ENCODE measurements around the gene C1orf56. TPM values are rescaled to one million over a fixed set of nuclear protein-coding genes. Genes with fewer than 3 reads are reported as not detected.

C1orf56 gene
- total and polyA plus RNA-seq, 4 donors = 1.5 to 11.2 (median 3.3) TPM

GRCh38 chr1:151060657-151061421 lies 13.3 kb downstream of the C1orf56 start:
- H3K9ac ChIP-seq (ENCODE audit: low read depth in 1 of 2, low read length in 2 of 2) = no peak overlapping the region
- peak overlapping the region; percentile 14 to 94 for H3K27ac ChIP-seq (ENCODE audit: low read depth in 1 of 2, low read length in 2 of 2)
- 78% methylated on average over 4 of the region's 4 CpGs for WGBS
- TF ChIP-seq SP1 (IDR thresholded peaks at IDR 0.05) (no peak), CTCF (IDR thresholded peaks at IDR 0.05; ENCODE audit: low read depth, low read length, missing input control) (no peak), ATF3 (IDR thresholded peaks at IDR 0.05) (no peak), NR2F2 (IDR thresholded peaks at IDR 0.05) (no peak), MAX (IDR thresholded peaks at IDR 0.05) (no peak), ZBTB33 (IDR thresholded peaks at IDR 0.05) (no peak), HNF4G (IDR thresholded peaks at IDR 0.05) (no peak), REST (IDR thresholded peaks at IDR 0.05) (no peak), FOXA1 (IDR thresholded peaks at IDR 0.05) (no peak), GABPA (IDR thresholded peaks at IDR 0.05 in 1 of 2, conservative IDR thresholded peaks at IDR 0.05 in 1 of 2) (no peak), JUND (IDR thresholded peaks at IDR 0.05) (no peak), FOXA2 (IDR thresholded peaks at IDR 0.05) (no peak), EGR1 (IDR thresholded peaks at IDR 0.05; ENCODE audit: low read depth in 2 of 2) (no peak), RAD21 (IDR thresholded peaks at IDR 0.05) (no peak)
- peak overlapping the region in 1 of 3 donors; percentile 68 for H3K4me3 ChIP-seq (ENCODE audit: low read depth in 1 of 3, low read length in 3 of 3)
- peaks cover 0 to 4% (median 0%) of the 10 kb centered on the region in 4 donors for H3K36me3 ChIP-seq (ENCODE audit: control insufficient read depth in 4 of 4, insufficient read depth in 3 of 4, low read depth in 1 of 4, low read length in 3 of 4)
- peaks cover 8 to 53% (median 46%) of the 10 kb centered on the region in 4 donors for H3K4me1 ChIP-seq (ENCODE audit: control insufficient read depth in 4 of 4, insufficient read depth in 4 of 4, low read length in 3 of 4)
- no peaks in the 10 kb centered on the region for H3K27me3 ChIP-seq (ENCODE audit: control insufficient read depth in 4 of 4, insufficient read depth in 4 of 4, low read length in 3 of 4)
- H3K9me3 ChIP-seq (ENCODE audit: control insufficient read depth in 4 of 4, low read length in 3 of 4) = no peaks in the 10 kb centered on the region
- DNase-seq (ENCODE audit: low spot score) = no peak

- Histone ChIP-seq H3K4me1 (ENCODE audit: control insufficient read depth in 4 of 4, insufficient read depth in 4 of 4, low read length in 3 of 4) (peaks cover 7 to 49% (median 44%) of the 10 kb centered on the region in 4 donors), H3K27me3 (ENCODE audit: control insufficient read depth in 4 of 4, insufficient read depth in 4 of 4, low read length in 3 of 4) (no peaks in the 10 kb centered on the region), H3K36me3 (ENCODE audit: control insufficient read depth in 4 of 4, insufficient read depth in 3 of 4, low read depth in 1 of 4, low read length in 3 of 4) (no peaks in the 10 kb centered on the region), H3K27ac (ENCODE audit: low read depth in 1 of 2, low read length in 2 of 2) (no peak overlapping the region), H3K9me3 (ENCODE audit: control insufficient read depth in 4 of 4, low read length in 3 of 4) (no peaks in the 10 kb centered on the region), H3K9ac (ENCODE audit: low read depth in 1 of 2, low read length in 2 of 2) (no peak overlapping the region), H3K4me3 (ENCODE audit: low read depth in 1 of 3, low read length in 3 of 3) (no peak overlapping the region)
- 31% methylated on average over 2 of the region's 2 CpGs for WGBS
- no peak for DNase-seq (ENCODE audit: low spot score)
- TF ChIP-seq GABPA (IDR thresholded peaks at IDR 0.05 in 1 of 2, conservative IDR thresholded peaks at IDR 0.05 in 1 of 2) (peak in 1 of 2 donors; percentile 16), EGR1 (IDR thresholded peaks at IDR 0.05; ENCODE audit: low read depth in 2 of 2) (no peak), YY1 (IDR thresholded peaks at IDR 0.05) (no peak), MAX (IDR thresholded peaks at IDR 0.05) (no peak), RAD21 (IDR thresholded peaks at IDR 0.05) (no peak), HNF4G (IDR thresholded peaks at IDR 0.05) (no peak), HNF4A (conservative IDR thresholded peaks at IDR 0.05) (no peak), JUND (IDR thresholded peaks at IDR 0.05) (no peak), CTCF (IDR thresholded peaks at IDR 0.05; ENCODE audit: low read depth, low read length, missing input control) (no peak), SP1 (IDR thresholded peaks at IDR 0.05) (no peak), TAF1 (conservative IDR thresholded peaks at IDR 0.05) (no peak), RXRA (IDR thresholded peaks at IDR 0.05) (peak; percentile 61 to 66)
Observed at GRCh38 chr1:151061704-151062103, 14.2 kb downstream of the C1orf56 start.
